ENCODE data around the gene ERP44. TPM values are rescaled to one million over a fixed set of nuclear protein-coding genes. Genes with fewer than 3 reads are reported as not detected.
"Not testable (repeated sequence)": the region's sequence is repeated elsewhere in the genome, so short reads cannot be mapped to it uniquely, and the experiment has no call there.

The ERP44 gene
- total and polyA plus RNA-seq, 7 experiments from 2014 or later: 9.8 to 38.2 (median 16.0) TPM

- ATAC-seq: no peak
- Histone ChIP-seq H3K36me3 (ENCODE audit: control insufficient read depth in 2 of 3, insufficient read depth in 3 of 3, low read length in 3 of 3) (no peaks in the 10 kb centered on the region), H3K4me1 (ENCODE audit: control insufficient read depth in 2 of 2, insufficient read depth in 2 of 2, low read length in 2 of 2) (peaks cover 38 to 43% of the 10 kb centered on the region in 2 donors), H3K4me3 (ENCODE audit: low read length) (no peak overlapping the region), H3K27me3 (ENCODE audit: control insufficient read depth in 2 of 2, insufficient read depth in 2 of 2, low read length in 2 of 2) (no peaks in the 10 kb centered on the region), H3K27ac (ENCODE audit: low read depth, low read length) (no peak overlapping the region), H3K9me3 (ENCODE audit: control insufficient read depth in 2 of 3, low read length in 3 of 3) (no peaks in the 10 kb centered on the region)
- CTCF ChIA-PET: no interaction called here
- Mint-ChIP-seq H3K4me3 (peak overlapping the region in 3 of 10 donors; percentile 4 to 41 (median 17)), H3K9me3 (no peaks in the 10 kb centered on the region), H3K36me3 (no peaks in the 10 kb centered on the region), H3K27me3 (no peaks in the 10 kb centered on the region), H3K27ac (no peak overlapping the region), H3K4me1 (peaks cover 47 to 86% (median 81%) of the 10 kb centered on the region in 7 donors)
- intact Hi-C loops (cut with micrococcal nuclease): no loop called here
- POLR2A ChIA-PET: interaction anchor here (1.0 to 1.3 kb wide), 2 partner anchors 12 to 13 kb away, joined by 3 to 4 read pairs; partner anchors contain the start of gene INVS
- no peak for DNase-seq
Measured at GRCh38 chr9:100086097-100086635, 12.6 kb downstream of the ERP44 start.

GRCh38 chr9:100084734-100085133, 14.1 kb downstream of the ERP44 start:
- peak; percentile 80 for ATAC-seq
- H3K36me3 Mint-ChIP-seq: no peaks in the 10 kb centered on the region
- H3K4me3 Mint-ChIP-seq: peak overlapping the region in 1 of 10 donors; percentile 2
- H3K4me1 Mint-ChIP-seq: peaks cover 48 to 90% (median 83%) of the 10 kb centered on the region in 7 donors
- Histone ChIP-seq H3K27me3 (ENCODE audit: control insufficient read depth in 2 of 2, insufficient read depth in 2 of 2, low read length in 2 of 2) (no peaks in the 10 kb centered on the region), H3K9me3 (ENCODE audit: control insufficient read depth in 2 of 3, low read length in 3 of 3) (no peaks in the 10 kb centered on the region), H3K4me3 (ENCODE audit: low read length) (no peak overlapping the region), H3K36me3 (ENCODE audit: control insufficient read depth in 2 of 3, insufficient read depth in 3 of 3, low read length in 3 of 3) (no peaks in the 10 kb centered on the region), H3K4me1 (ENCODE audit: control insufficient read depth in 2 of 2, insufficient read depth in 2 of 2, low read length in 2 of 2) (peaks cover 38 to 43% of the 10 kb centered on the region in 2 donors), H3K27ac (ENCODE audit: low read depth, low read length) (no peak overlapping the region)
- H3K27me3 Mint-ChIP-seq: no peaks in the 10 kb centered on the region
- intact Hi-C loops (cut with micrococcal nuclease): loop anchor here in 1 of 2 donors (5.0 kb wide), 1 partner anchor 57 kb away; no protein-coding TSS in a partner anchor
- CTCF ChIA-PET: no interaction called here
- peak in 3 of 9 donors; percentile 2 to 18 (median 3) for DNase-seq
- POLR2A ChIA-PET: interaction anchor here (1.1 kb wide), 1 partner anchor 10 kb away, joined by 4 read pairs; no protein-coding TSS in a partner anchor
- no peak overlapping the region for H3K27ac Mint-ChIP-seq
- H3K9me3 Mint-ChIP-seq: no peaks in the 10 kb centered on the region

- ChIA-PET POLR2A (interaction anchor here (1.1 kb wide), 1 partner anchor 11 kb away, joined by 4 read pairs; no protein-coding TSS in a partner anchor), CTCF (no interaction called here)
- intact Hi-C loops (cut with micrococcal nuclease): loop anchor here in 1 of 2 donors (5.0 kb wide), 1 partner anchor 57 kb away; no protein-coding TSS in a partner anchor
- Mint-ChIP-seq H3K4me1 (peaks cover 48 to 93% (median 86%) of the 10 kb centered on the region in 7 donors), H3K27ac (peak overlapping the region in 1 of 9 donors; percentile 8), H3K9me3 (no peaks in the 10 kb centered on the region), H3K27me3 (no peaks in the 10 kb centered on the region), H3K4me3 (no peak overlapping the region), H3K36me3 (peaks cover 0 to 4% (median 0%) of the 10 kb centered on the region in 5 donors)
- Histone ChIP-seq H3K36me3 (ENCODE audit: control insufficient read depth in 2 of 3, insufficient read depth in 3 of 3, low read length in 3 of 3) (no peaks in the 10 kb centered on the region), H3K4me1 (ENCODE audit: control insufficient read depth in 2 of 2, insufficient read depth in 2 of 2, low read length in 2 of 2) (peaks cover 38 to 43% of the 10 kb centered on the region in 2 donors), H3K4me3 (ENCODE audit: low read length) (no peak overlapping the region), H3K27me3 (ENCODE audit: control insufficient read depth in 2 of 2, insufficient read depth in 2 of 2, low read length in 2 of 2) (no peaks in the 10 kb centered on the region), H3K9me3 (ENCODE audit: control insufficient read depth in 2 of 3, low read length in 3 of 3) (no peaks in the 10 kb centered on the region), H3K27ac (ENCODE audit: low read depth, low read length) (no peak overlapping the region)
- DNase-seq: no peak
- ATAC-seq: peak; percentile 23
Measured at GRCh38 chr9:100084128-100084453, 14.7 kb downstream of the ERP44 start.

- H3K27me3 Mint-ChIP-seq: no peaks in the 10 kb centered on the region
- H3K4me3 Mint-ChIP-seq: peak overlapping the region in 2 of 10 donors; percentile 4 to 21
- CTCF ChIA-PET: no interaction called here
- peak overlapping the region in 2 of 9 donors; percentile 7 to 8 for H3K27ac Mint-ChIP-seq
- Histone ChIP-seq H3K27ac (ENCODE audit: low read depth, low read length) (no peak overlapping the region), H3K27me3 (ENCODE audit: control insufficient read depth in 2 of 2, insufficient read depth in 2 of 2, low read length in 2 of 2) (no peaks in the 10 kb centered on the region), H3K36me3 (ENCODE audit: control insufficient read depth in 2 of 3, insufficient read depth in 3 of 3, low read length in 3 of 3) (no peaks in the 10 kb centered on the region), H3K4me1 (ENCODE audit: control insufficient read depth in 2 of 2, insufficient read depth in 2 of 2, low read length in 2 of 2) (peaks cover 38 to 43% of the 10 kb centered on the region in 2 donors), H3K4me3 (ENCODE audit: low read length) (no peak overlapping the region), H3K9me3 (ENCODE audit: control insufficient read depth in 2 of 3, low read length in 3 of 3) (no peaks in the 10 kb centered on the region)
- no peaks in the 10 kb centered on the region for H3K9me3 Mint-ChIP-seq
- intact Hi-C loops (cut with micrococcal nuclease): loop anchor here in 1 of 2 donors (5.0 kb wide), 1 partner anchor 56 kb away; no protein-coding TSS in a partner anchor
- POLR2A ChIA-PET: interaction anchor here (1.1 kb wide), 1 partner anchor 11 kb away, joined by 4 read pairs; no protein-coding TSS in a partner anchor
- peaks cover 0 to 8% (median 4%) of the 10 kb centered on the region in 5 donors for H3K36me3 Mint-ChIP-seq
- ATAC-seq (no peak), DNase-seq (no peak)
- peaks cover 48 to 92% (median 85%) of the 10 kb centered on the region in 7 donors for H3K4me1 Mint-ChIP-seq
Measured at GRCh38 chr9:100083448-100084127, 15.2 kb downstream of the ERP44 start.

- ATAC-seq: no peak
- Histone ChIP-seq H3K36me3 (ENCODE audit: control insufficient read depth in 2 of 3, insufficient read depth in 3 of 3, low read length in 3 of 3) (no peaks in the 10 kb centered on the region), H3K4me1 (ENCODE audit: control insufficient read depth in 2 of 2, insufficient read depth in 2 of 2, low read length in 2 of 2) (peaks cover 36 to 38% of the 10 kb centered on the region in 2 donors), H3K9me3 (ENCODE audit: control insufficient read depth in 2 of 3, low read length in 3 of 3) (no peaks in the 10 kb centered on the region), H3K4me3 (ENCODE audit: low read length) (no peak overlapping the region), H3K27me3 (ENCODE audit: control insufficient read depth in 2 of 2, insufficient read depth in 2 of 2, low read length in 2 of 2) (no peaks in the 10 kb centered on the region), H3K27ac (ENCODE audit: low read depth, low read length) (no peak overlapping the region)
- DNase-seq: no peak
- intact Hi-C loops (cut with micrococcal nuclease): loop anchor here in 1 of 2 donors (5.0 kb wide), 1 partner anchor 55 kb away; no protein-coding TSS in a partner anchor
- POLR2A ChIA-PET: no interaction called here
- Mint-ChIP-seq H3K9me3 (no peaks in the 10 kb centered on the region), H3K27me3 (no peaks in the 10 kb centered on the region), H3K4me3 (peak overlapping the region in 1 of 10 donors; percentile 4), H3K36me3 (peaks cover under 1 to 9% (median 6%) of the 10 kb centered on the region in 5 donors), H3K4me1 (peaks cover 40 to 87% (median 81%) of the 10 kb centered on the region in 7 donors), H3K27ac (peak overlapping the region in 1 of 9 donors; percentile 13)
- CTCF ChIA-PET: no interaction called here
Measured at GRCh38 chr9:100082782-100083181, 16.0 kb downstream of the ERP44 start.

- intact Hi-C loops (cut with micrococcal nuclease); H3K9me3 Mint-ChIP-seq; H3K27me3 ChIP-seq (ENCODE audit: control insufficient read depth in 2 of 2, insufficient read depth in 2 of 2, low read length in 2 of 2); DNase-seq; H3K9me3 ChIP-seq (ENCODE audit: control insufficient read depth in 2 of 3, low read length in 3 of 3); CTCF ChIA-PET; H3K36me3 ChIP-seq (ENCODE audit: control insufficient read depth in 2 of 3, insufficient read depth in 3 of 3, low read length in 3 of 3); H3K27ac ChIP-seq (ENCODE audit: low read depth, low read length); H3K27me3 Mint-ChIP-seq; POLR2A ChIA-PET; ATAC-seq; H3K4me3 ChIP-seq (ENCODE audit: low read length); H3K4me3 Mint-ChIP-seq; H3K4me1 ChIP-seq (ENCODE audit: control insufficient read depth in 2 of 2, insufficient read depth in 2 of 2, low read length in 2 of 2): not testable (repeated sequence)
- Mint-ChIP-seq H3K36me3 (peaks cover 5 to 30% (median 14%) of the 10 kb centered on the region in 5 donors), H3K4me1 (peaks cover 3 to 67% (median 43%) of the 10 kb centered on the region in 7 donors), H3K27ac (peak overlapping the region in 1 of 9 donors; percentile 53)
Measured at GRCh38 chr9:100076256-100076655, 22.5 kb downstream of the ERP44 start.

Data from naive thymus-derived CD4-positive, alpha-beta T cell (primary cell).